A549 (cell line): Measurements from ENCODE around the gene GGT5.
"Not testable (repeated sequence)": the region's sequence is repeated elsewhere in the genome, so short reads cannot be mapped to it uniquely, and the experiment has no call there.

Experiments
- BHLHE40 ChIP-seq: IDR thresholded peaks from 2 replicates; pipeline ENCODE4 v1.6.1; 2012; ENCODE audit warnings: low read depth, low read length, inconsistent platforms
- CBX2 ChIP-seq: fragments of 200-600 bp; sonication (generic); IDR thresholded peaks from 2 replicates; pipeline ENCODE4 v1.6.1; 2016; ENCODE audit warnings: low read depth, mild to moderate bottlenecking, borderline replicate concordance
- CEBPB ChIP-seq, 2 experiments: fragments of >200 bp in 1 of 2; sonication (Bioruptor Twin) in 1 of 2; formaldehyde crosslinking in 1 of 2; IDR thresholded peaks; 2 replicates each; pipeline ENCODE4 v1.6.1; 2012 to 2016
- EHMT2 ChIP-seq: fragments of 200-600 bp; sonication (generic); IDR thresholded peaks from 2 replicates; pipeline ENCODE4 v1.6.1; 2016; ENCODE audit warnings: antibody characterized with exemption, low read depth, mild to moderate bottlenecking, moderate library complexity
- KDM1A ChIP-seq: fragments of 200-600 bp; sonication (generic); IDR thresholded peaks from 2 replicates; pipeline ENCODE4 v1.6.1; 2016; ENCODE audit warnings: low read depth, mild to moderate bottlenecking
- POLR2A ChIP-seq: IDR thresholded peaks from 2 replicates; pipeline ENCODE4 v1.6.1; 2012; ENCODE audit warnings: mild to moderate bottlenecking, low read length
- RAD21 ChIP-seq, 2 experiments: fragments of >200 bp in 1 of 2; sonication (Bioruptor Twin) in 1 of 2; formaldehyde crosslinking in 1 of 2; IDR thresholded peaks in 1 of 2; conservative IDR thresholded peaks in 1 of 2; 2 replicates in 1 of 2; 3 replicates in 1 of 2; pipeline ENCODE4 v1.6.1; 2012 to 2018; ENCODE audit warnings: inconsistent platforms in 1 of 2
- RCOR1 ChIP-seq: fragments of 150-350 bp; IDR thresholded peaks from 2 replicates; pipeline ENCODE4 v1.6.1; 2014; ENCODE audit warnings: antibody characterized with exemption, low read length, low read depth
- RFX5 ChIP-seq: fragments of 450-650 bp; IDR thresholded peaks from 2 replicates; pipeline ENCODE4 v1.7.1; 2014; ENCODE audit warnings: antibody characterized with exemption, mild to moderate bottlenecking, moderate library complexity
- TF ChIP-seq, protein P1 (sequence below): fragments of >200 bp; sonication (Bioruptor Twin); formaldehyde crosslinking; IDR thresholded peaks from 3 replicates; pipeline ENCODE4 v1.5.1; 2016
- TF ChIP-seq, protein P2 (sequence below): IDR thresholded peaks from 2 replicates; pipeline ENCODE4 v1.6.1; 2012
- TF ChIP-seq, protein P3 (sequence below): fragments of 150-350 bp; IDR thresholded peaks from 2 replicates; pipeline ENCODE4 v1.6.1; 2014; ENCODE audit warnings: low read depth, mild to moderate bottlenecking, low read length

DNA sequence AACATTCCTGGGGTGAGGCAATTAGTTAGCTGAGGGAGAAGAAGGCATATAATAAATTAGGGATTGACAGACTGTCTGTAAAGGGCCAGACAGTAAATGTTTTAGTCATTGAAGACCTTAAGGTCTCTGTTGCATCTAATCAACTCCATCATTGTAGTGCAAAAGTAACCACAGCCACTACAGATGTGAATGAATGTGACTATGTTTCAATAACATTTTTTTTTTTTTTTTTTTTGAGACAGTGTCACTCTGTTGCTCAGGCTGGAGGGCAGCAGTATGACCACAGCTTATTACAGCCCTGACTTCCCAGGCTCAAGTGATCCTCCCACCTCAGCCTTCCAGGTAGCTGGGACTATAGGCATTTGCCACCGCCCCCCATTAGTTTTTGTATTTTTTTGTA lies 35.5 kb upstream of the GGT5 start:
- TF ChIP-seq, protein P1, sequence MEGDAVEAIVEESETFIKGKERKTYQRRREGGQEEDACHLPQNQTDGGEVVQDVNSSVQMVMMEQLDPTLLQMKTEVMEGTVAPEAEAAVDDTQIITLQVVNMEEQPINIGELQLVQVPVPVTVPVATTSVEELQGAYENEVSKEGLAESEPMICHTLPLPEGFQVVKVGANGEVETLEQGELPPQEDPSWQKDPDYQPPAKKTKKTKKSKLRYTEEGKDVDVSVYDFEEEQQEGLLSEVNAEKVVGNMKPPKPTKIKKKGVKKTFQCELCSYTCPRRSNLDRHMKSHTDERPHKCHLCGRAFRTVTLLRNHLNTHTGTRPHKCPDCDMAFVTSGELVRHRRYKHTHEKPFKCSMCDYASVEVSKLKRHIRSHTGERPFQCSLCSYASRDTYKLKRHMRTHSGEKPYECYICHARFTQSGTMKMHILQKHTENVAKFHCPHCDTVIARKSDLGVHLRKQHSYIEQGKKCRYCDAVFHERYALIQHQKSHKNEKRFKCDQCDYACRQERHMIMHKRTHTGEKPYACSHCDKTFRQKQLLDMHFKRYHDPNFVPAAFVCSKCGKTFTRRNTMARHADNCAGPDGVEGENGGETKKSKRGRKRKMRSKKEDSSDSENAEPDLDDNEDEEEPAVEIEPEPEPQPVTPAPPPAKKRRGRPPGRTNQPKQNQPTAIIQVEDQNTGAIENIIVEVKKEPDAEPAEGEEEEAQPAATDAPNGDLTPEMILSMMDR = not testable (repeated sequence)
- not testable (repeated sequence) for TF ChIP-seq KDM1A; RAD21 (conservative IDR thresholded peaks at IDR 0.05 in 1 of 2, IDR thresholded peaks at IDR 0.05 in 1 of 2); RCOR1; CBX2; CEBPB (IDR thresholded peaks at IDR 0.05); POLR2A; RFX5; BHLHE40; EHMT2
- TF ChIP-seq, protein P2, sequence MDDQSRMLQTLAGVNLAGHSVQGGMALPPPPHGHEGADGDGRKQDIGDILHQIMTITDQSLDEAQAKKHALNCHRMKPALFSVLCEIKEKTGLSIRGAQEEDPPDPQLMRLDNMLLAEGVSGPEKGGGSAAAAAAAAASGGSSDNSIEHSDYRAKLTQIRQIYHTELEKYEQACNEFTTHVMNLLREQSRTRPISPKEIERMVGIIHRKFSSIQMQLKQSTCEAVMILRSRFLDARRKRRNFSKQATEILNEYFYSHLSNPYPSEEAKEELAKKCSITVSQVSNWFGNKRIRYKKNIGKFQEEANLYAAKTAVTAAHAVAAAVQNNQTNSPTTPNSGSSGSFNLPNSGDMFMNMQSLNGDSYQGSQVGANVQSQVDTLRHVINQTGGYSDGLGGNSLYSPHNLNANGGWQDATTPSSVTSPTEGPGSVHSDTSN = not testable (repeated sequence)
- TF ChIP-seq, protein P3, sequence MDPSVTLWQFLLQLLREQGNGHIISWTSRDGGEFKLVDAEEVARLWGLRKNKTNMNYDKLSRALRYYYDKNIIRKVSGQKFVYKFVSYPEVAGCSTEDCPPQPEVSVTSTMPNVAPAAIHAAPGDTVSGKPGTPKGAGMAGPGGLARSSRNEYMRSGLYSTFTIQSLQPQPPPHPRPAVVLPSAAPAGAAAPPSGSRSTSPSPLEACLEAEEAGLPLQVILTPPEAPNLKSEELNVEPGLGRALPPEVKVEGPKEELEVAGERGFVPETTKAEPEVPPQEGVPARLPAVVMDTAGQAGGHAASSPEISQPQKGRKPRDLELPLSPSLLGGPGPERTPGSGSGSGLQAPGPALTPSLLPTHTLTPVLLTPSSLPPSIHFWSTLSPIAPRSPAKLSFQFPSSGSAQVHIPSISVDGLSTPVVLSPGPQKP = not testable (repeated sequence)
